MCF 10A (cell line): ENCODE measurements around the gene CCDC30. TPM values are rescaled to one million over a fixed set of nuclear protein-coding genes. Genes with fewer than 3 reads are reported as not detected.
"Not testable (repeated sequence)": the region's sequence is repeated elsewhere in the genome, so short reads cannot be mapped to it uniquely, and the experiment has no call there.

ENCODE experiments used
- BruUV-seq: library from RNA; stranded (reverse); fragments of 400-500 nt; replicated peaks from 2 replicates; lab custom pipeline; 2021; lab: Mats Ljungman, UMichigan
- CTCF ChIA-PET: fragments of 300-600 bp; sonication (Branson Sonifier 250); formaldehyde crosslinking; extraction: SDS; loops from one replicate; lab custom pipeline; 2021; ENCODE audit warnings: antibody characterized with exemption, inconsistent platforms; lab: Yijun Ruan, JAX
- POLR2A ChIA-PET: fragments of 300-600, 350-650 bp; sonication (Branson Sonifier 250); formaldehyde crosslinking; extraction: SDS; loops from one replicate; lab custom pipeline; 2020; ENCODE audit warnings: antibody characterized with exemption, inconsistent platforms; lab: Yijun Ruan, JAX
- DNase-seq: peaks from one replicate; pipeline ENCODE4 v3.0.0-alpha.2; 2018; ENCODE audit not compliant: unreplicated experiment
- H3K27ac Mint-ChIP-seq: one replicate; pipeline ENCODE4 v1.8.0; 2022; ENCODE audit warnings: mild to moderate bottlenecking, low read depth, mixed read lengths; ENCODE audit not compliant: unreplicated experiment
- H3K27me3 Mint-ChIP-seq: one replicate; pipeline ENCODE4 v1.8.0; 2022; ENCODE audit warnings: mixed read lengths; ENCODE audit not compliant: insufficient read depth, unreplicated experiment
- H3K36me3 Mint-ChIP-seq: one replicate; pipeline ENCODE4 v1.8.0; 2022; ENCODE audit warnings: mild to moderate bottlenecking, moderate library complexity, mixed read lengths; ENCODE audit not compliant: insufficient read depth, unreplicated experiment
- H3K4me1 Mint-ChIP-seq: one replicate; pipeline ENCODE4 v1.8.0; 2022; ENCODE audit warnings: mixed read lengths; ENCODE audit not compliant: insufficient read depth, unreplicated experiment
- H3K4me3 Mint-ChIP-seq: one replicate; pipeline ENCODE4 v1.8.0; 2022; ENCODE audit warnings: mild to moderate bottlenecking, moderate library complexity, mixed read lengths; ENCODE audit not compliant: unreplicated experiment
- H3K9me3 Mint-ChIP-seq: one replicate; pipeline ENCODE4 v1.8.0; 2022; ENCODE audit warnings: mixed read lengths; ENCODE audit not compliant: unreplicated experiment
- CTCF ChIP-seq: fragments of 200-600 bp; IDR thresholded peaks from one replicate; pipeline ENCODE4 v1.8.0; 2022; ENCODE audit warnings: antibody characterized with exemption, mild to moderate bottlenecking; ENCODE audit not compliant: unreplicated experiment
- intact Hi-C: fragments of 100-400 bp; cut with micrococcal nuclease; formaldehyde crosslinking; loops from 2 replicates; pipeline ENCODE4 v1.14.1; 2022
- total RNA-seq: library from RNA; stranded (reverse); gene quantifications from 2 replicates; pipeline ENCODE4 v1.2.3, GENCODE V29; 2022

CCDC30 gene
- total RNA-seq, 1 experiment from 2014 or later = 2.2 TPM

GRCh38 chr1:42681741-42682483 lies 218.8 kb downstream of the CCDC30 start, which contains the start of gene YBX1:
YBX1 (plus strand) TSS chr1:42682418; CDS start chr1:42682566, 148 bp downstream.
- ChIA-PET CTCF (interaction anchor here (0.6 to 1.9 kb wide), 3 partner anchors 9 to 1949 kb away, joined by 3 to 7 read pairs (median 3); no protein-coding TSS in a partner anchor), POLR2A (interaction anchor here (0.5 to 6.8 kb wide), 45 partner anchors 9 to 1793 kb away, joined by 3 to 104 read pairs (median 4); partner anchors contain the start of genes C1orf50, CLDN19, EDN2 and ERMAP)
- H3K36me3 Mint-ChIP-seq = peaks cover 44% of the 10 kb centered on the region
- no TSS peak for BruUV-seq
- peak within 1 kb of the TSS; percentile 89 for H3K4me3 Mint-ChIP-seq
- no peaks in the 10 kb centered on the region for H3K9me3 Mint-ChIP-seq
- H3K27me3 Mint-ChIP-seq = no peaks in the 10 kb centered on the region
- peak within 1 kb of the TSS; percentile 98 for H3K27ac Mint-ChIP-seq
- peak; percentile 99 for DNase-seq
- H3K4me1 Mint-ChIP-seq = peaks cover 36% of the 10 kb centered on the region
- TF ChIP-seq CTCF = no peak
- intact Hi-C loops = loop anchor here (1.0 to 10.0 kb wide), 3 partner anchors 23 to 1187 kb away; partner anchors contain the start of genes CCDC30 and PPIH

- Mint-ChIP-seq H3K4me1 (peaks cover 36% of the 10 kb centered on the region), H3K27ac (peak overlapping the region; percentile 98), H3K36me3 (peaks cover 48% of the 10 kb centered on the region), H3K4me3 (peak overlapping the region; percentile 89)
- POLR2A ChIA-PET = interaction anchor here (0.6 to 6.8 kb wide), 31 partner anchors 9 to 1367 kb away, joined by 3 to 104 read pairs (median 5); partner anchors contain the start of genes C1orf50, CLDN19, ERMAP and P3H1
- not testable (repeated sequence) for DNase-seq, H3K9me3 Mint-ChIP-seq, BruUV-seq, H3K27me3 Mint-ChIP-seq
- intact Hi-C loops = loop anchor here (2.0 to 10.0 kb wide), 2 partner anchors 24 to 1188 kb away; partner anchors contain the start of gene PPIH
- CTCF ChIA-PET = interaction anchor here (0.9 to 2.4 kb wide), 3 partner anchors 9 to 75 kb away, joined by 3 to 7 read pairs (median 7); no protein-coding TSS in a partner anchor
Observed at GRCh38 chr1:42682484-42682738, 219.3 kb downstream of the CCDC30 start.

GRCh38 chr1:42682739-42683531 lies 219.8 kb downstream of the CCDC30 start:
- BruUV-seq = no TSS peak
- Mint-ChIP-seq H3K4me3 (peak overlapping the region; percentile 89), H3K9me3 (no peaks in the 10 kb centered on the region), H3K4me1 (peaks cover 42% of the 10 kb centered on the region), H3K36me3 (peaks cover 52% of the 10 kb centered on the region), H3K27me3 (no peaks in the 10 kb centered on the region), H3K27ac (peak overlapping the region; percentile 98)
- POLR2A ChIA-PET = interaction anchor here (0.6 to 6.8 kb wide), 37 partner anchors 9 to 1366 kb away, joined by 3 to 104 read pairs (median 5); partner anchors contain the start of genes C1orf50, CLDN19, ERMAP and P3H1
- intact Hi-C loops = loop anchor here (2.0 to 10.0 kb wide), 2 partner anchors 24 to 1188 kb away; partner anchors contain the start of gene PPIH
- CTCF ChIA-PET = interaction anchor here (1.3 to 2.4 kb wide), 3 partner anchors 8 to 105 kb away, joined by 4 to 7 read pairs (median 7); no protein-coding TSS in a partner anchor
- no peak for TF ChIP-seq CTCF
- DNase-seq = peak; percentile 63

GRCh38 chr1:42684139-42684538 lies 221.1 kb downstream of the CCDC30 start:
- H3K4me1 Mint-ChIP-seq = peaks cover 54% of the 10 kb centered on the region
- peak overlapping the region; percentile 89 for H3K4me3 Mint-ChIP-seq
- H3K27ac Mint-ChIP-seq = peak overlapping the region; percentile 98
- CTCF ChIA-PET = interaction anchor here (0.7 to 2.4 kb wide), 4 partner anchors 9 to 357 kb away, joined by 4 to 7 read pairs (median 4); no protein-coding TSS in a partner anchor
- no peaks in the 10 kb centered on the region for H3K27me3 Mint-ChIP-seq
- peak; percentile 54 for DNase-seq
- no peak for TF ChIP-seq CTCF
- no peaks in the 10 kb centered on the region for H3K9me3 Mint-ChIP-seq
- no TSS peak for BruUV-seq
- intact Hi-C loops = loop anchor here (10.0 kb wide), 1 partner anchor 1189 kb away; no protein-coding TSS in a partner anchor
- peaks cover 57% of the 10 kb centered on the region for H3K36me3 Mint-ChIP-seq
- POLR2A ChIA-PET = interaction anchor here (0.7 to 6.8 kb wide), 13 partner anchors 8 to 351 kb away, joined by 3 to 104 read pairs (median 5); partner anchors contain the start of genes C1orf50, P3H1 and PPIH
